Esophagus muscularis mucosa (tissue), 4 donors: ENCODE data around the gene NGFR. TPM values are rescaled to one million over a fixed set of nuclear protein-coding genes. Genes with fewer than 3 reads are reported as not detected.

ENCODE experiments used
- DNase-seq: peaks from one replicate; pipeline ENCODE4 v3.0.0-alpha.2; 2017; ENCODE audit errors: extremely low spot score
- H3K27ac ChIP-seq, 4 donors: fragments of 200-600 bp; sonication (generic); replicated peaks in 1 of 4; 1 replicate in 3 of 4; 2 replicates in 1 of 4; pipeline ENCODE4 v1.5.1; 2016 to 2019; ENCODE audit warnings: mild to moderate bottlenecking in 1 of 4
- H3K27me3 ChIP-seq, 4 donors: fragments of 200-600 bp; sonication (generic); one replicate each; pipeline versions ENCODE4 v1.5.1 to v1.6.0; 2016 to 2019
- H3K36me3 ChIP-seq, 4 donors: fragments of 200-600 bp; sonication (generic); one replicate each; pipeline ENCODE4 v1.5.1; 2016 to 2019
- H3K4me1 ChIP-seq, 4 donors: fragments of 200-600 bp; sonication (generic); one replicate each; pipeline ENCODE4 v1.5.1; 2016 to 2019
- H3K4me3 ChIP-seq, 4 donors: fragments of 200-600 bp; sonication (generic); 1 replicate in 2 of 4; 2 replicates in 2 of 4; pipeline ENCODE4 v1.5.1; 2016 to 2019; ENCODE audit warnings: mild to moderate bottlenecking in 4 of 4, moderate library complexity in 1 of 4
- H3K9me3 ChIP-seq, 4 donors: fragments of 200-600 bp; sonication (generic); 1 replicate in 3 of 4; 2 replicates in 1 of 4; pipeline ENCODE4 v1.5.1; 2016 to 2019
- EP300 ChIP-seq: sonication (generic); formaldehyde crosslinking; IDR thresholded peaks from one replicate; pipeline ENCODE4 v1.6.1; 2017; ENCODE audit warnings: antibody characterized with exemption
- POLR2A ChIP-seq: fragments of 450-650 bp; IDR thresholded peaks from one replicate; pipeline ENCODE4 v1.6.1; 2017; ENCODE audit warnings: antibody characterized with exemption, moderate library complexity, mild to moderate bottlenecking, low read depth
- POLR2AphosphoS5 ChIP-seq, 2 donors: sonication (generic); formaldehyde crosslinking; IDR thresholded peaks; one replicate each; pipeline ENCODE4 v1.6.1; 2017; ENCODE audit warnings: antibody characterized with exemption in 2 of 2
- WGBS: methylation state at CpG from one replicate; pipeline ENCODE4 v1.1.5; 2018; 5-methylcytosine and 5-hydroxymethylcytosine counted together
- intact Hi-C: fragments of 100-400 bp; cut with DNase I; formaldehyde crosslinking; loops from one replicate; pipeline ENCODE4 v1.15.1; 2023
- total RNA-seq, 4 donors: library from RNA; depleted of rRNA; stranded (reverse); fragments of >200 nt; gene quantifications; one replicate each; pipeline versions ENCODE4 v1.1.0 to v1.2.1, GENCODE V29; 2016
- TF ChIP-seq, protein P1 (sequence below), 3 experiments: fragments of 200-600 bp in 2 of 3; fragments of 450-650 bp in 1 of 3; sonication (generic) in 2 of 3; IDR thresholded peaks; one replicate each; pipeline ENCODE4 v1.5.1; 2017 to 2019; ENCODE audit warnings: antibody characterized with exemption in 3 of 3, mild to moderate bottlenecking in 2 of 3, moderate library complexity in 1 of 3

Gene NGFR
- total RNA-seq, 4 donors from 2014 or later: 12.9 to 31.6 (median 22.6) TPM

DNA sequence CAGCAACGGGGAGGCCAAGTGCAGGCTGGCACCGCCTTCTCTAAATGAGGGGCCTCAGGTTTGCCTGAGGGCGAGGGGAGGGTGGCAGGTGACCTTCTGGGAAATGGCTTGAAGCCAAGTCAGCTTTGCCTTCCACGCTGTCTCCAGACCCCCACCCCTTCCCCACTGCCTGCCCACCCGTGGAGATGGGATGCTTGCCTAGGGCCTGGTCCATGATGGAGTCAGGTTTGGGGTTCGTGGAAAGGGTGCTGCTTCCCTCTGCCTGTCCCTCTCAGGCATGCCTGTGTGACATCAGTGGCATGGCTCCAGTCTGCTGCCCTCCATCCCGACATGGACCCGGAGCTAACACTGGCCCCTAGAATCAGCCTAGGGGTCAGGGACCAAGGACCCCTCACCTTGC lies 18.5 kb downstream of the NGFR start:
- H3K9me3 ChIP-seq: no peaks in the 10 kb centered on the region
- intact Hi-C loops: no loop called here
- no peak overlapping the region for H3K4me3 ChIP-seq
- DNase-seq: no peak
- peak overlapping the region in 3 of 4 donors; percentile 83 to 85 (median 84) for H3K27ac ChIP-seq
- WGBS: 60% methylated on average over 2 of the region's 8 CpGs
- H3K4me1 ChIP-seq: peaks cover 23 to 47% (median 32%) of the 10 kb centered on the region in 4 donors
- TF ChIP-seq EP300: no peak
- TF ChIP-seq, protein P1, sequence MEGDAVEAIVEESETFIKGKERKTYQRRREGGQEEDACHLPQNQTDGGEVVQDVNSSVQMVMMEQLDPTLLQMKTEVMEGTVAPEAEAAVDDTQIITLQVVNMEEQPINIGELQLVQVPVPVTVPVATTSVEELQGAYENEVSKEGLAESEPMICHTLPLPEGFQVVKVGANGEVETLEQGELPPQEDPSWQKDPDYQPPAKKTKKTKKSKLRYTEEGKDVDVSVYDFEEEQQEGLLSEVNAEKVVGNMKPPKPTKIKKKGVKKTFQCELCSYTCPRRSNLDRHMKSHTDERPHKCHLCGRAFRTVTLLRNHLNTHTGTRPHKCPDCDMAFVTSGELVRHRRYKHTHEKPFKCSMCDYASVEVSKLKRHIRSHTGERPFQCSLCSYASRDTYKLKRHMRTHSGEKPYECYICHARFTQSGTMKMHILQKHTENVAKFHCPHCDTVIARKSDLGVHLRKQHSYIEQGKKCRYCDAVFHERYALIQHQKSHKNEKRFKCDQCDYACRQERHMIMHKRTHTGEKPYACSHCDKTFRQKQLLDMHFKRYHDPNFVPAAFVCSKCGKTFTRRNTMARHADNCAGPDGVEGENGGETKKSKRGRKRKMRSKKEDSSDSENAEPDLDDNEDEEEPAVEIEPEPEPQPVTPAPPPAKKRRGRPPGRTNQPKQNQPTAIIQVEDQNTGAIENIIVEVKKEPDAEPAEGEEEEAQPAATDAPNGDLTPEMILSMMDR (IDR thresholded peaks at IDR 0.05): no peak
- TF ChIP-seq POLR2A: no peak
- no peak for TF ChIP-seq POLR2AphosphoS5 (IDR thresholded peaks at IDR 0.05)
- H3K27me3 ChIP-seq: peaks cover 0 to 14% (median 2%) of the 10 kb centered on the region in 4 donors
- peaks cover 0 to 3% (median 0%) of the 10 kb centered on the region in 4 donors for H3K36me3 ChIP-seq

DNA sequence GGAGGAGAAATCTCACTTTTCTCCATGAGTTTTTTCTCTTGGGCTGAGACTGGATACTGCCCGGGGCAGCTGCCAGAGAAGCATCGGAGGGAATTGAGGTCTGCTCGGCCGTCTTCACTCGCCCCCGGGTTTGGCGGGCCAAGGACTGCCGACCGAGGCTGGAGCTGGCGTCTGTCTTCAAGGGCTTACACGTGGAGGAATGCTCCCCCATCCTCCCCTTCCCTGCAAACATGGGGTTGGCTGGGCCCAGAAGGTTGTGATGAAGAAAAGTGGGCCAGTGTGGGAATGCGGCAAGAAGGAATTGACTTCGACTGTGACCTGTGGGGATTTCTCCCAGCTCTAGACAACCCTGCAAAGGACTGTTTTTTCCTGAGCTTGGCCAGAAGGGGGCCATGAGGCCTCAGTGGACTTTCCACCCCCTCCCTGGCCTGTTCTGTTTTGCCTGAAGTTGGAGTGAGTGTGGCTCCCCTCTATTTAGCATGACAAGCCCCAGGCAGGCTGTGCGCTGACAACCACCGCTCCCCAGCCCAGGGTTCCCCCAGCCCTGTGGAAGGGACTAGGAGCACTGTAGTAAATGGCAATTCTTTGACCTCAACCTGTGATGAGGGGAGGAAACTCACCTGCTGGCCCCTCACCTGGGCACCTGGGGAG lies 19.1 kb downstream of the NGFR start:
- Histone ChIP-seq H3K4me3 (no peak overlapping the region), H3K9me3 (no peaks in the 10 kb centered on the region), H3K4me1 (peaks cover 23 to 47% (median 32%) of the 10 kb centered on the region in 4 donors), H3K36me3 (peaks cover 0 to 3% (median 0%) of the 10 kb centered on the region in 4 donors), H3K27ac (peak overlapping the region; percentile 81 to 85 (median 84)), H3K27me3 (peaks cover 0 to 8% (median 0%) of the 10 kb centered on the region in 4 donors)
- DNase-seq: no peak
- intact Hi-C loops: no loop called here
- TF ChIP-seq EP300 (no peak), POLR2A (no peak), POLR2AphosphoS5 (IDR thresholded peaks at IDR 0.05) (no peak)
- TF ChIP-seq, protein P1 (IDR thresholded peaks at IDR 0.05): no peak
- 64% methylated on average over 12 of the region's 15 CpGs for WGBS

DNA sequence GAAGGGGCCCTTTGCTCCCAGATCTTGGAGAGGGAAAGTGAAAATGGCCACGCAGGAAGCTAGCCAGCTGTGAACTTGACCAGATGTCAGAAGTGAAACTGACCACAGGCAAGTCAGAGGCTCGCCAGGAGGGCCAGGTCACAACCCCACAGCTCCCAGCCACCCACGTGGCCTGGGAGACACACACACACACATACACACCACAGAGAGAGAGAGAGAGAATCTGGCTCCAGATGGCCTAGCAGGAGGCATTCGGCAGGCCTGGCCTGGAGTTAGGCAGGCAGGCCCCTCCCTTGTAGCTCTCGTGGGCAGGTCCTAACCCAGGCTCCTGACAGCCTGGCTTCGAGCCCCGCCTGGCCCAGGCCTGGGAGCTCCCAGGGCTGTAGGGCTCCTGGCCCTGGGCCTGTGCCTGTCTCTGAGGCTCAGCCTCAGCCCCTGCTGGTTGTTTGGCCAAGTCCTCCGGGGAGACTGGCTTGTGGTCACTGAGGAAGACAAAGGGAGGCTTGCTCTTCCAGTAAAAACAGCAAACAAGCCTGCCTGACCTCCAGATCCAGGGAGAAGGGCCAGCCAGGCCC lies 20.2 kb downstream of the NGFR start:
- 13% methylated on average over 3 of the region's 8 CpGs for WGBS
- no peaks in the 10 kb centered on the region for H3K27me3 ChIP-seq
- peak overlapping the region; percentile 81 to 85 (median 84) for H3K27ac ChIP-seq
- intact Hi-C loops: no loop called here
- TF ChIP-seq EP300 (no peak), POLR2A (no peak), POLR2AphosphoS5 (IDR thresholded peaks at IDR 0.05) (peak; percentile 77 to 91)
- TF ChIP-seq, protein P1 (IDR thresholded peaks at IDR 0.05): peak; percentile 25 to 48 (median 32)
- H3K9me3 ChIP-seq: no peaks in the 10 kb centered on the region
- H3K4me1 ChIP-seq: peaks cover 23 to 44% (median 32%) of the 10 kb centered on the region in 4 donors
- H3K4me3 ChIP-seq: peak overlapping the region in 2 of 4 donors; percentile 4 to 8
- H3K36me3 ChIP-seq: peaks cover 0 to 3% (median 0%) of the 10 kb centered on the region in 4 donors
- no peak for DNase-seq

DNA sequence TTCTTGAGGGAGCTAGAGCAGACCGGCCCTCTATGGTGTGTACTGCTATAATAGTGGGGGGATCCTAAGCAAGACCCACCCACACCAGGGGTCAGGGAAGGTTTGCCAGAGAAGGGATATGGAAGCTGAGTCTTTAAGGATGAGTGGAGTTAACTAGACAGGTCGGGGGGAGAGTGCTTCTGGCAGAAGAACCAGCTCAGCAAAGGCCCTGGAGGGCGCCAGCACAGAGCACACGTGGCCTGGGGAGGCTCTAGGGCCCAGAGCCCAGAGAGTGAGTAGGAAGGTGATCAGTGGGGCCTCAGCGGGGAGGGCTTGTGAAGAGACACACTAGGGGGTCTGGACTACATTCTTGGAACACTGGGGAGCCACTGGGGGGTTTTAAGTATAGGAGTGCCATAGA lies 21.1 kb downstream of the NGFR start:
- no peak overlapping the region for H3K4me3 ChIP-seq
- peak overlapping the region; percentile 81 to 85 (median 84) for H3K27ac ChIP-seq
- no peak for TF ChIP-seq POLR2A
- no peak for TF ChIP-seq POLR2AphosphoS5 (IDR thresholded peaks at IDR 0.05)
- no peak for TF ChIP-seq EP300
- TF ChIP-seq, protein P1 (IDR thresholded peaks at IDR 0.05): no peak
- intact Hi-C loops: no loop called here
- H3K27me3 ChIP-seq: peaks cover 0 to 2% (median 0%) of the 10 kb centered on the region in 4 donors
- 63% methylated on average over 5 of the region's 5 CpGs for WGBS
- peaks cover 23 to 48% (median 32%) of the 10 kb centered on the region in 4 donors for H3K4me1 ChIP-seq
- H3K9me3 ChIP-seq: no peaks in the 10 kb centered on the region
- DNase-seq: no peak
- peaks cover 0 to 3% (median 0%) of the 10 kb centered on the region in 4 donors for H3K36me3 ChIP-seq
